Activated CD4-positive, alpha-beta T cell treated with anti-CD3 and anti-CD28 coated beads for 24 hours (primary cell): ENCODE results near the gene AADACL4.
A peak's percentile ranks its signal among the peaks of the same experiment; 100 is the strongest.
"Not testable (repeated sequence)": the region's sequence is repeated elsewhere in the genome, so short reads cannot be mapped to it uniquely, and the experiment has no call there.

Experiments
- DNase-seq, 2 donors: peaks; one replicate each; pipeline ENCODE4 v3.0.0-alpha.2; 2020; ENCODE audit warnings: low read depth in 2 of 2

AADACL4 gene

DNA sequence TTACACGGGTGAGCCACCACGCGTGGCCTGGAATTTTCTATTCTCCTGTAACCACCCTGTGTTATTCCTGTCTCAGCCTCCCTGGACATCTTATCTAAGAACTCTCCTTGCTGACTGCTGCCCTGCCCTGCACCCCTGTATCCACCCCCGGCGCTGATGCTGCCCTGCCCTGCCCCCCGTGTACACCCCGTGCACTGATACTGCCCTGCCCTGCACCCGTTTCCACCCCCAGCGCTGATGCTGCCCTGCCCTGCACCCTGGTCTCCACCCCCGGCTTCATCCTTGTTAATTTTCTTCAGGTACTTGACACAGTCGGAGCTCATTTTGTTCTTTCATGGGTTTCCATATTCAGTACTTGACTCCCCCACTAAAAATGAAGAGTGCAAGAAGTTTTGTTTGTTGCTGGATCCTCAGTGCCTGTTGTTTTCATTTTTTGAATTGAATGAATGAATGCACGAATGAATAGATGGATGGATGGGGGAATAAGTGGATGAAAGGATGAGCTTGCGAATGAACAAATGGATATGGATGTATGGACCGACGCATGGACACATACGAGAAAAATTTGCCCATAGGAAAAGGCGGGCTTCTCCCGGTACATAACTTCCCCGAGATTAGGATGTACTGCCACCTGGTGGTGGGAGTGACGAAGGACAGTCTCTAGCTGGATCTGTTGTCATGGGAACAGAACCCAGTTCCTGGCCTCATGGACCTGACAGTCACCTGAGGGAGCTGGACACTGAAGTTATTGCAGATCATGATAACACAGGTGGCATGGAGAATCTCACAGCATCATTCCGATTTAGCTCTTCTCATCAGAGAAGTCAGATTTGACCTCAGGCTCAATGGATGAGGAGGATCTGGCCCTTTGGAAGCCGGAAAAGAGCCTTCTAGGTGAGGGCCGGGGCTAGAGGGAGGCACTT lies 14.9 kb downstream of the AADACL4 start:
- DNase-seq, result peak; percentile 57 to 60

DNA sequence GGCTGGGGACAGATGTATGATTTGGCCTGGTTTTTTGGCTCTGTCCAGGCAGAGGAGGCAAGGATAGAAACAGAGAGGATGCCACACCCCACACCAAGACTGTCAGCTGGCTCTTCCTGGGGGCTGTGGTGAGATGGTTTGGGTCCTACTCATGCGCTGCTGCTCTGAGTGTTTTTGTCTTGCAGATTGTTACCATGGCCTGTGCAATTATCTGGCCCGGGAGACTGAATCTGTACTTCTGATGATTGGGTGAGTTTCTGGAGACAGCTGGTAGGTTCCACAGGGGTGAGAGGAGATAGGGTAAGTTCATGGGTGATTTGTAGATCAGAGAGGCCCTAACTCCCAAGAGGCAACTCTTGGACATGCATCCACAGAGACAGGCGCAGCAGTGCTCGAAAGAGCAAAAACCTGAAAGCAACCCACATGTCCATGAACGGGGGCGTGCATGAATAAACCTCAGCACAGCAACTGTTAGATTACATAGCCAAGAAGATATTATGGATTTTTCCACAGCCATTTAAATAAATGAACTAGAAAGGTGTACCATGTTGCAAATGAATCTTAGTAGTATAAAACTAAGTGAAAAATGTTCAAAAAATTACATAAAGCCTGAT lies 17.8 kb downstream of the AADACL4 start:
- no peak for DNase-seq

DNA sequence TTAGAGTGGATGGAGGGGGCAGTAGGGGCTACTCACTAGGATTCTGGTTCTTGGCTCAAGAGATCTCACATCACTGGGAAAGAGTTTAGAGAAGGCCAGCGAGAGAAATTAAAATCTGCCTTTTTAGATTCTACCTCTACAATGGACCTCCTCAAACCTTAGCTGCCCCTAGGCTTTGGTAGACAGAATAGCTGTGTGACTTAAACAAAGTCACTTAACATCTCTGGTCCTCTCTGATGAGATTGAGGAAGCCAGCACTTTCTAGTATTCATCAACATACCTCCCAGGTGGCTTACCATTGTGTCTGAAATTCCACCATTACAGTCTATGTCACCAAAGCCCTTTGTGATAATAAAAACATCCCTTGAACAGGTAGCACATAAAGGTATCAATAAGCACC lies 18.7 kb downstream of the AADACL4 start:
- no peak for DNase-seq

DNA sequence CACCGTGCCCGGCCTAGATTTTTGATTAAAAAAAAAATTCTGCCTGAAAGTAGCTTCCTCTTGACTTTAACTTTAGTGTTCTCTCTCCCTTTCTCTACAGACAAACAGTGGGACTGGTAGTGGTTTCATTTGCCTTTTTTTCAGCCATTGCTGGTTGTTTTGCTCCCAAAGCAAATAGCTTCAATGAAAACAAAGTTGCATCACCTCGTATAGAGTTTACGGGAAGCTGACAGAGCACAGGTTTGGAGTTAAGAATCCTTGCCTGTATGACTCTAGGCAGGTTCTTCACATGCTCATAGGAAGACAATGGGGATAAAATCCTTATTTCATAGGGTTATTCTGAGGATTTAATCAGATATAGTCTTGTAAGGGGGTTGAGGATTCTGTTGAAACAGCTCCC lies 21.6 kb downstream of the AADACL4 start:
- DNase-seq, result no peak

DNA sequence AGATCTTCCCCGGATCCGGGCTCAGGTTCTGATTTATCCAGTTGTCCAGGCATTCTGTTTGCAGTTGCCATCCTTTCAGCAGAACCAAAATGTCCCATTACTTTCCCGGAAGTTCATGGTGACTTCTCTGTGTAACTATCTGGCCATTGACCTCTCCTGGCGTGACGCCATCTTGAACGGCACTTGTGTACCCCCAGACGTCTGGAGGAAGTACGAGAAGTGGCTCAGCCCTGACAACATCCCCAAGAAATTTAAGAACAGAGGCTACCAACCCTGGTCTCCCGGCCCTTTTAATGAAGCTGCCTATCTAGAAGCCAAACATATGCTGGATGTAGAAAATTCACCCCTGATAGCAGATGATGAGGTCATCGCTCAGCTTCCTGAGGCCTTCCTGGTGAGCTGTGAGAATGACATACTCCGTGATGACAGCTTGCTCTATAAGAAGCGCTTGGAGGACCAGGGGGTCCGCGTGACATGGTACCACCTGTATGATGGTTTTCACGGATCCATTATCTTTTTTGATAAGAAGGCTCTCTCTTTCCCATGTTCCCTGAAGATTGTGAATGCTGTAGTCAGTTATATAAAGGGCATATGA lies 22.4 kb downstream of the AADACL4 start:
- DNase-seq, result no peak

DNA sequence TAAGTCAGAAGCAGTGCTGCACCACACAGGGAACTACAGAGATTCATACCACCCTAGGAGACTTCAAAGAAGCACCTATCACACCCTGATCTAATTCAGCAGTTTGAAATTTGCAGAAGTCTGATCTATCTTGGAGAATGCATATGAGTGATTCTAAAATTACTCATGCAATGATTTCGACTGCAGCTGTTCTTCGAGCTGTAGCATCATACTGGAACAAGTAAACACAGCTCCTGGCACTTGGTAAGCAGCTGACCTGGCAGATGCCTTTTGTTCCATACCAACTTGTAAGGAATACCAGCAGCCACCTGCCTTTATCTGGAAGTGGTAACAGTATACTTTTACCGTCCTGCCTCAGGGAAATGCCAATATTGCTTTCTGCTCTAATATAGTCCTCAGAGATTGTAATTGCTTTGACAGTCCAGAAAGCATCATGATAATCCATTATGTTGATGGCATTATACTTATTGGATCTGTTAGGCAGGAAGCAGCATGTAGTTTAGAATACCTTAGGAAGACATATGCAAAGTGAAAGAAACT lies 25.7 kb downstream of the AADACL4 start:
- no peak for DNase-seq

DNA sequence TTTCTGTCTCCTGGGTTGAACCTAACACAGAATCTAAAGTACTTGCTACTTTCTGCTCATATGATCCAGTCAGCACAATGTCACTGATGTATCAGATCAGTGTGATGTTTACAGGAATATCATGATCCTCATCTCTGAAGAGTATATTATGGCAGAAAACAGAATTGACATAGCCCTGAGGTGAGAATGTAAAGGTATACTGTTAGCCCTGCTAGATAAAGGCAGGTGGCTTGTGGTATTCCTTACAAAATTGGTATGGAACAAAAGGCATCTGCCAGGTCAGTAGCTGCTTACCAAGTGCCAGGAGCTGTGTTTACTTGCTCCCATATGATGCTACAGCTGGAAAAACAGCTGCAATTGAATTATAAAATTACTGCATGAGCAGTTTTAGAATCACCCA lies 30.5 kb downstream of the AADACL4 start:
- no peak for DNase-seq

DNA sequence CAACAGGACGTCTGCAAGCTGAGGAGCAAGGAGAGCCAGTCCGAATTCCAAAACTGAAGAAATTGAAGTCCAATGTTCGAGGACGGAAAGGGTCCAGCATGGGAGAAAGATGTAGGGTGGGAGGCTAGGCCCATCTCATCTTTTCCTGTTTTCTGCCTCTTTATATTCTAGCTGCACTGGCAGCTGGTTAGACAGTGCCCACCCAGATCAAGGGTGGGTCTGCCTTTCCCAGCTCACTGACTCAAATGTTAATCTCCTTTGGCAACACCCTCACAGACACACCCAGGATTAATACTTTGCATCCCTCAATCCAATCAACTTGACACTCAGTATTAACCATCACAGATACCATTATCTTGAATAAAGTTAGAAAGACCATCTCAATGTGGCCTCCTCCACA lies 32.2 kb downstream of the AADACL4 start:
- DNase-seq, result not testable (repeated sequence)

DNA sequence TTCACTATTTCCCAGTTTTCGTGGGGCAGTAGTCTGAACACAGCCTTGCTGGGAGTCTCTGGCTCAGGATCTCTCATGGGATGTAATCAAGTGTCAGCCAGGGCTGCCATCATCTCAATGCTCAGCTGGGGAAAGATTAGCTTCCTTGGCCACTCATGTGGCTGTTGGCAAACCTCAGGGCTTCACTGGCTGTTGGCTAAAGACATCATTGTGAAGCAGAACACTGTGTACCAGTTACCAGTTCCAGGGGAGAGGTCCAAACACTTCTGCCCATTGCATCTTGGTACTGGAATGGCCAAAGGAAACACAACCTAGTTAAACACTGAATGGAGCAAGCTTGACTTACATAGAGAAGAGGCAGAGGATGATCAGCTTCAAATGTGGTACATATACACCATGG lies 33.7 kb downstream of the AADACL4 start:
- no peak for DNase-seq

DNA sequence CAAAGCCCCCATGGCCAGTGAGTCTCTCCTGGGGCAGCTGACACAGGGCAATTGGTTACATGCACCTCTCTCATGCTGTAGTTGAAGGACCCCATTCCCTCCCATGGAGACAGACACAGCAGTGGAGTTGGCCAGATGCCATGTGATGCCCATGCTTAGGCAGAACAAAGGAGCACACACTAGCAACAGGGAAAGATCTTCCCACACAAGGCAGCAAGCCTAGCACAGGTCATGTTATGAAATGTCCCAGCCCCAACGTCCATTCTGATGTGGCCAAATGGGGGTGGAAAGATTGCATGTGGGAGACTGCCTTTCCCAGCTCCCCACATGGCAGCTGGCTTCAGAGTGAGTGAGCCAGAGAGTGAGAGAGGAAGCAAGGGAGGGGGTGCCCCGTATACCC lies 34.5 kb downstream of the AADACL4 start:
- DNase-seq, result no peak

DNA sequence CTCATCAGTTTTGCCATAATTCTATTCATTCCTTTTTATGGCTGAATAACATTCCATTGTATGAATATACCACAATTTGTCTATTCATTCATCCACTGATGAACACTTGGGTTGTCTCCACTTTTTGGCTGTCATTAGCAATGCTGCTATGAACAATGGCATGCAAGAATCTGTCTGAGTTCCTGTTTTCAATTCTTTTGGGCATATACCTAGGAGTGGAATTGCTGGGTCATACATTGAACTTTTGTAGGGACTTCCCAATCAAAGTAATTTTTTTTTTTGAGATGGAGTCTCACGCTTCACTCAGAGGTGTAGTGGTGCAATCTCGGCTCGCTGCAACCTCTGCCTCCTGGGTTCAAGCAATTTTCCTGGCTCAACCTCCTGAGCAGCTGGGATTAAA lies 34.9 kb downstream of the AADACL4 start:
- no peak for DNase-seq

DNA sequence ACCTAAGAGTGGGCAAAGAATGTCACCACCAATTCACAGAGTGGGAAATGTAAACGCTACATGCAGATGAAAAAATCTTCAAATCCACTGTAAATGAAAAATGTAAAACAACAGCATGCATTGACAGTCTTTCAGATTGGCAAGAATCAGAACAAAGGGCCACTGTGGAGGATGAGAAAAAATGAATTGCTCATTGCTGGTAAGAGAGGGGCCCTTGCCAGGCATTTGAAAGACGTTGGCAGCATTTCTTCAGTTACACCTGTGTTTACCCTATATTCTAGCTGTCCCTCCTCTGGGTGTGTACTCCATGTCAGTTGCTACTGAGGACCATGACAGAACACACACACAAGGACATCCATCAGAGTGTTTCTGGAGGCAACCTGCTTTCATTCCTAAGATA lies 46.3 kb downstream of the AADACL4 start:
- no peak for DNase-seq

DNA sequence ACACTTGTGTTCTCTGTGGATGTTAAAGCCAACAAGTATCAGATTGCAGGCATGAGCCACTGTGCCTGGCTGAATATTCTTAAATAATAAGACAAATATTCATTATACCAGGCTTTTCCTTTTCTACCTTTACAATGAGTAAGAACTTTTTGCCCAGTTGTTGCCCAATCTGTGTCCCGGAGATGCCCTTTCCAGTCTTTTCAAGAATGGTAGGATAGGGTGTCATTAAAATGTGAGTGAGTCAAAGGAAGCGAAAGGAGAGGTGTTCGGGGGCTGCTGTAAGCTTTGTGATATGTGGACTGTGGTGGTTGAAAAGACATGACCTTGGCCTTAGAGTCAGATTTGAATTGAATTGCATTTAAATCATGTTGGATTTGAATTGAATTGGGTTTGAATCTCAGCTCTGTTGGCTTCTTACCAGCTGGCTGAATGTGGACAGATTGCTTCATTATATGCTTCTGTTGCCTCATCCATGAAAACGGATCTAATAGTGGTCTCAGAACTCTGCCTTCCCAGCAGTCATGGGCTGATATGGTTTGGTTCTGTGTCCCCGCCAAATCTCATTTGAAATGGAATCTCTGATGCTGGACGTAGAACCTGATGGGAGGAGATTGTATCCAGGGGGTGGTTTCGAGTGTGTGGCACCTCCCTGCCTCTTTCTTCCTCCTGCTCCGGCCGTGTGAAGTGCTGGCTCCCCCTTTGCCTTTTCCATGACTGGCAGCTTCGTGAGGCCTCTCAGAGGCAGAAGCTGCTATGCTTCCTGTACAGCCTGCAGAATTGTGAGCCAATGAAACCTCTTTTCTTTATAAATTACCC lies 49.3 kb downstream of the AADACL4 start:
- DNase-seq, result no peak

DNA sequence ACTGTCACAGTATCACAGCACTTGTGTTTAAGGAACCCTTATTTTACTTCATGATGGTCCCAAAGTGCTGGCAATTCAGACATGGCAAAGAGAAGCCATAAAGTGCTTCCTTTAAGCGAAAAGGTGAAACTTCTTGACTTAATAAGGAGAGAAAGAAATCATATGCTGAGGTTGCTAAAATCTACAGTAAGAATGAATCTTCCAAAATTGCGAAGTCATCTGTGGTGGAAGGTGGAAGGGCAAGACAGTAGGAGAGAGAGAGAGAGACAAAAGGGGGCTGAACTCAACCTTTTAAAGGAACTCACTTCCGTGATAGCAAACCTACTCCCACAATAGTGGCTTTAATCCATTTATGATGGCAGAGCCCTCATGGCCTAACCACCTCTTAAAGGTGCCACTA lies 52.8 kb downstream of the AADACL4 start:
- DNase-seq, result no peak

DNA sequence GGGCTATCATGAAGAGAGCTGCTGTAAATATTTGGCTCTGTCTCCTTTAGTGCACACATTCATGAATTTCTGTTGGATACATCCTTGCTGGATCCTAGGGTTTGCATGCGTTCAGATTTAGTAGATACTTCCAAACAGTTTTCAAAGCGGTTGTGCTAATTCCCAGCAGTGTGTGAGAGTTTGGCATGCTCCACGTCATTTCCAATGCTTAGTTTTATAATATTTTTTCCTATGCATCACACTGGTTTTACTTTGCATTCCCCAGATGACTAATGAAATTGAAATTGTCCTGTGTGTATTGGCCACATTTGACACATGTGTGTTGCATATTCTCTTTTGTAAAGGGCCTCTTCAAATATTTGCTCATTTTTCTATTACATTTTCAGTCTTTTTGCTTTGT lies 53.5 kb downstream of the AADACL4 start:
- no peak for DNase-seq

DNA sequence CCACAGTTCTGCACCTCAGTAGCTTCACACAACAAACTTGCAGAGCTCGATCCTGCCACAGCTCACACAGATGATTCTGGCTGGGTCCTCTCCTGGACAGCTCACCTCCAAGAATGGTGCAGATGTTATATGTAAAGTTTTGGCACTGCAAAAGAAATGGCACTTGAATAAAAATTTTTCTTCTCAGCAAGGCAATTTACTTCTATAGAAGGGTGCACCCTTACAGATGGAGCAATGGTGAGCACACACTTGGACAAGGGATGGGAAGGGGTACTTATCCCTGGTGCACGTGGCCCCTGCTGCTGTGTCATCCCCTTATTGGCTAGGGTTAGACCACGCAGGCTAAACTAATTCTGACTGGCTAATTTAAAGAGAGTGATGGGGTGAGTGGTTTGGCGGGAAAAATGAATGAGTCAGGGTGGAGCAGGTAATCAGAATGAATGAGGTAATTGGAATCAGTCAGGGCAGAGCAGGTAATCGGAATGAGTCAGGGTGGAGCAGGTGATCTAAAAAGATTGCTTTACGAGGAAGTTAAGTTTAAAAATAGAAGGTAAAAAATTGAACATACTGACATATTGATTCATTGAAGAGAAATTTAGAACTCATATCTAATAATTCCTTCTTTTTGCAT lies 60.1 kb downstream of the AADACL4 start:
- DNase-seq, result no peak

DNA sequence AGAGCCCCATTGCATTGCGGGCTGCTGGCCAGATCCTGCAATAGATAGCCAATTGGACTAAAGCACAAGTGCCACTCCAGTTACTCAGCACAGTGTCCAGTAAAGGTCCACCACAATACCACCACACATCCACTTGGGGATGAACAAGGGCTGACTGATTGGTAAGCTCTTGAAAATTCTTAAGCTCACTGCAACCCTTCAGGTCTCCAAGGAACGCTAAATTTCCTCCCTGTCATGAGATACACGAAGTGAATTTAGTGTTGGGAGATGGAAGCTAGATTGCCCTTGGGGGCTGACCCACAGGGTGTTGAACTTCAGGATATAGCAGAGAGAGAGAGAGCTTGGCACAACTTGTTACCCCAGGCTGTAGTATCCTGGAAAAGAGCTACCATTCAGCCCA lies 62.2 kb downstream of the AADACL4 start:
- no peak for DNase-seq

DNA sequence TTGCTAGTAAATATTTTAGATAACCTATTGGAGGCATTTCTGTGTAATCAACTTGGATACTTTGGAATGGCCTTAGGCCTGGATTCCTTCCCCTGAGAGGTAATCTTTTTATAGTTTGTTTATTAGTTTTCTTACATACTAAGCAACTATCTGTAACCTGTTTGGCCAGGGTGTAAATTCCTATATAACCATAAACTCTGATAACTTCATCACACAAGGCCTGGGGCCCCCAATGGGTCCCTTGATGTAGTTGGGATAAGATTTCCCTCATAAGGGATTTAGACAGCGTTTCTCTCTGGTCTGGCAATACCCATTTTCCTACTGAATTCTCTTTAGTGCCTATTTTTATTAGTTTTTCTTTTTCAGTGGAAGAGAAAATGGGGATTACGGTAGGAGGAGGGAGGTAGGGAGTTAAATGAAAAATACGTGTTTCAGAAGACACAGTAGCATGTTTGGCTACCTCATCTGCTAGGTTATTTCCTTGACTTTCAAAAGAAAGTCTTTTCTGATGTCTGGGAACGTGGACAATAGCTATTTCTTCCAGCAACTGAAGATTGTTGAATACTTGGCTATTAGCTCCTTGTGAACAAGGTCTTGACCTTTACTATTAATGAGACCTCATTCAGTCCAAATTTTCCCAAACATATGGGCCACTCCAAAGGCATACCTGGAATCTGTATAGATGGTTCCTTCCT lies 64.7 kb downstream of the AADACL4 start:
- DNase-seq, result no peak

DNA sequence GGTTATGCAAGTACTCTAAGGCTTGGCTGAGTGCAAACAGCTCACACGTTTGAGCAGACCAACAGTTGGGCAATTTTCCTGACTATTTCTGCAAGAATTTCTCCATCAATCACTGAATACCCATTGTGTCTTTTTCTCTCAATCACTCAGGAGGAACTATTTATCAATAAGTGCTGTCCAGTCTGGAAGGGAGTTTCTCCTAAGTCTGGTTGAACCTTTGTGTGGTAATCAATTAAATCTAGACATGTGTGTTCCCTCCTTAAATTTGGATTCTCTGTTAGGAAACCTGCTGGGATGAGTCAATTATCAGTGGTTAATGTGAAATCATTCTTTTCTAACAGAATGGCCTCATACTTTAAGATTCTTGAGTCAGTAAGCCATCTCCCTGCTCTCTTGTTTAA lies 65.2 kb downstream of the AADACL4 start:
- no peak for DNase-seq

DNA sequence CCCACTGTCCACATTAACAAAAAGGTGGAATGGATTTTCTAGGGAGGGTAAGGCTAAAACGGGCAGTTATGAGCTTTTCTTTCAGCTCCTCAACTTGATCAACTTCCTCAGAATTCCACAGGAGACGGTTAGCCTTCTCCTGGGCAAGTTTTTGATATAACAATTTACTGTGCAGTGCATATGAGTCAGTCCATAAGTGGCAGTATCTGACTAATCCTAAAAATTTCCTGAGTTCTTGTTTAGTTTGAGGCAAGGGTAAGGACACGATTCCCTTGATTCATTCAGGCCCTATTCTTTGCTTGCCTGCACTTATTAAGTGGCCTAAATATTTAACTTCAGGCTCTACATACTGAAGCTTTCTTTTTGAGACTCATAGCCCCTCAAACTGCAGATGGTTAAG lies 65.8 kb downstream of the AADACL4 start:
- DNase-seq, result no peak

DNA sequence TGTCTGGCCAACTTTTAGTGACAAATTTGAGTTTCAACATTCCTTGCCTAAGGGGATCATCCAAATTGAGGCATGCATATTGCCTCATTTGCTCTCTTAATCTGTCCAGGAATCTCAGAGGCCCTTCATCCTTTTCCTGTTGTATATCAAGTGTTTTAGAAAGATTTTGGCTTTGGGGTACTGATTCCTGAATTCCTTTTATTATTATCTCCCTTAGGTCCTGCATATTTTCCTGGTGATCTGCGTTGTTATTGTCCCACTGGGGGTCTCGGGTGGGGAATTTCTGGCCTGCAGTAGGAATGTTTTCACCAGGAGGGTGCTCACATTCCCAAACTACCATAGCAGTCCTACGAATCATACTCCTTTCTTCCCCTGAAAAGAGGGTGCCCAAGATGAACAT lies 67.7 kb downstream of the AADACL4 start:
- DNase-seq, result no peak
